Measurements from ENCODE around the gene SNCB. TPM values are rescaled to one million over a fixed set of nuclear protein-coding genes. Genes with fewer than 3 reads are reported as not detected.
A peak's percentile ranks its signal among the peaks of the same experiment; 100 is the strongest.

Gene SNCB
- total and polyA plus RNA-seq, 2 of the 8 experiments (the other 6 are each of a cell fraction or from before 2014, with no cell fraction given) = 4.2 to 5.9 TPM

- no peaks in the 10 kb centered on the region for H3K79me2 ChIP-seq (ENCODE audit: control insufficient read depth in 1 of 2, insufficient read depth in 2 of 2, low read length in 2 of 2)
- H3K18ac ChIP-seq (ENCODE audit: extremely low read depth, low read length) = no peak overlapping the region; the same call in 1 of the 2 replicates
- no peak overlapping the region for H2BK20ac ChIP-seq (ENCODE audit: low read length)
- ChIA-PET POLR2A (ENCODE audit: partially characterized antibody) (interaction anchor here (0.9 to 2.8 kb wide), 5 partner anchors 9 to 85 kb away, joined by 3 to 19 read pairs (median 3); partner anchors contain the start of genes EIF4E1B, SNCB and TSPAN17), CTCF (ENCODE audit: partially characterized antibody) (interaction anchor here (0.7 to 2.3 kb wide), 7 partner anchors 10 to 85 kb away, joined by 3 to 13 read pairs (median 5); partner anchors contain the start of genes EIF4E1B and SNCB)
- no peak overlapping the region for H3K4ac ChIP-seq (replicated peaks; ENCODE audit: insufficient read length, low read depth, low read length)
- H3K56ac ChIP-seq (replicated peaks; ENCODE audit: insufficient read length, low read depth, low read length) = no peak overlapping the region
- no peak overlapping the region for H2BK5ac ChIP-seq (ENCODE audit: low read depth, low read length)
- H2AFZ ChIP-seq (ENCODE audit: low read length) = peak overlapping the region; percentile 4; the same call in 1 of the 2 replicates
- H2AK5ac ChIP-seq (ENCODE audit: low read depth, low read length) = no peak overlapping the region
- peaks cover 9 to 47% (median 26%) of the 10 kb centered on the region in 4 experiments; a peak in 6 of 7 replicates for H3K27me3 ChIP-seq (replicated peaks in 1 of 4; ENCODE audit: control insufficient read depth in 3 of 4, extremely low read depth in 1 of 4, insufficient read depth in 3 of 4, low read length in 3 of 4)
- peak; percentile 58; the same call in 1 of the 2 replicates for TF ChIP-seq JUND (IDR thresholded peaks at IDR 0.05; ENCODE audit: low read length)
- peak; percentile 66 for TF ChIP-seq EZH2 (IDR thresholded peaks at IDR 0.05; ENCODE audit: low read depth, low read length, severe bottlenecking)
- TF ChIP-seq CREB1 (IDR thresholded peaks at IDR 0.05) = 0 out of 2 replicates have a peak, but pooled peaks have one; percentile 17
- TF ChIP-seq SIX5 (IDR thresholded peaks at IDR 0.05; ENCODE audit: low read depth, low read length) = no peak
- peak in 1 of 2 experiments; percentile 66 for DNase-seq (ENCODE audit: low read depth in 1 of 2, low spot score in 2 of 2)
- FAIRE-seq = no peak
- no peak overlapping the region for H2BK12ac ChIP-seq (ENCODE audit: low read depth, low read length)
- H3K9me3 ChIP-seq (ENCODE audit: insufficient read depth in 2 of 2, low read depth in 1 of 2, low read length in 1 of 2) = peaks cover 0 to 6% of the 10 kb centered on the region in 2 experiments; a peak in 1 of 4 replicates
- H3K36me3 ChIP-seq (ENCODE audit: control insufficient read depth in 2 of 4, insufficient read depth in 4 of 4, low read length in 3 of 4) = no peaks in the 10 kb centered on the region
- H4K20me1 ChIP-seq (replicated peaks in 1 of 2; ENCODE audit: control insufficient read depth in 1 of 2, insufficient read depth in 2 of 2, low read length in 2 of 2) = peaks cover 2 to 5% of the 10 kb centered on the region in 2 experiments
- H4K8ac ChIP-seq (ENCODE audit: extremely low read depth, insufficient read depth, low read length) = no peak overlapping the region; the same call in 1 of the 2 replicates
- no peak overlapping the region for H2BK120ac ChIP-seq (replicated peaks; ENCODE audit: low read depth, low read length)
- no peak overlapping the region for H3K14ac ChIP-seq (ENCODE audit: insufficient read length)
- H2BK15ac ChIP-seq (ENCODE audit: low read length) = no peak overlapping the region
- H4K91ac ChIP-seq (replicated peaks; ENCODE audit: insufficient read length, low read length) = no peak overlapping the region
- H3K79me1 ChIP-seq (ENCODE audit: low read depth, low read length) = no peaks in the 10 kb centered on the region
- H3K4me1 ChIP-seq (replicated peaks in 1 of 4; ENCODE audit: control insufficient read depth in 3 of 4, insufficient read depth in 4 of 4, low read length in 3 of 4) = peaks cover 0 to 13% (median 9%) of the 10 kb centered on the region in 4 experiments; a peak in 6 of 7 replicates
- H3K4me3 ChIP-seq (ENCODE audit: extremely low read depth in 1 of 4, insufficient read depth in 2 of 4, low read depth in 3 of 4, low read length in 4 of 4) = peak overlapping the region; percentile 14 to 54 (median 33); a peak in 6 of 8 replicates
- peaks cover 3% of the 10 kb centered on the region; the same call in 1 of the 2 replicates for H3K23me2 ChIP-seq (ENCODE audit: low read depth, low read length)
- H3K23ac ChIP-seq (ENCODE audit: insufficient read length) = no peak overlapping the region
- H4K5ac ChIP-seq (ENCODE audit: insufficient read length, low read depth, low read length) = no peak overlapping the region
- peak overlapping the region; percentile 63 to 72 for H3K4me2 ChIP-seq (ENCODE audit: insufficient read depth in 1 of 2, low read depth in 2 of 2, low read length in 2 of 2)
- no peak overlapping the region for H3K27ac ChIP-seq (ENCODE audit: low read depth, low read length)
- H3K9ac ChIP-seq (replicated peaks in 1 of 4; ENCODE audit: extremely low read depth in 1 of 4, low read depth in 3 of 4, low read length in 3 of 4) = no peak overlapping the region
- WGBS, 2 experiments (ENCODE audit: extremely low coverage in 1 of 2, insufficient coverage in 1 of 2, insufficient read length in 1 of 2, insufficient replicate concordance in 2 of 2, low coverage in 1 of 2, low lambda C conversion rate in 2 of 2, missing lambda C conversion rate in 1 of 2) = 24% methylated on average over 27 of the region's 32 CpGs; no CpG with 5 or more reads in 1 of the 2 experiments
Observed at GRCh38 chr5:176620333-176620981, 9.9 kb downstream of the SNCB start.
